ENCODE measurements around the gene GLMN. TPM values are rescaled to one million over a fixed set of nuclear protein-coding genes. Genes with fewer than 3 reads are reported as not detected.
"Not testable (repeated sequence)": the region's sequence is repeated elsewhere in the genome, so short reads cannot be mapped to it uniquely, and the experiment has no call there.

Gene GLMN
- total RNA-seq, 1 donor from 2014 or later = 14.7 TPM

DNA sequence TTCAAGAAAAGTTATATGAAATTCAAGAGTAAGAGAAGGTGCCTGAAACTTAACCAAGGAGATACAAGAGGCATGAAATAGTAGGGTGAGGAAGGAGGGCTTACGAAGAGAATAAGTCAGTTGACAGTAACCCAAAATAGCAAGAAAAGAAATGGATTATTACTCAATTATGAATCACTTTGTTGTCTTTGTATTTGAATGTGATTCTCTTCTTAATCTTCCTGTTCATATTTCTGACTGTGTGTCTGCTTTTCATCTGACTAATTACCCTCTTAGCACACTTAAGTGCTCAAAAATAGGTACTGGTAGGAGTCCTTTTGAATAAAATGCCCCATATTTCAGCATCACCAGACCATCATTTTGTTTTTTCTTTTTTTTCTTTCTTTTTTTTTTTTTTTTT lies 39.4 kb downstream of the GLMN start:
- peaks cover 12% of the 10 kb centered on the region for H3K9me3 Mint-ChIP-seq
- no peak overlapping the region for H3K27ac Mint-ChIP-seq
- ChIA-PET POLR2A (no interaction called here), CTCF (no interaction called here)
- DNase-seq (no peak), ATAC-seq (ENCODE audit: low read depth) (no peak)
- H3K36me3 Mint-ChIP-seq (ENCODE audit: low read depth) = peaks cover 93% of the 10 kb centered on the region
- TF ChIP-seq, protein P1, sequence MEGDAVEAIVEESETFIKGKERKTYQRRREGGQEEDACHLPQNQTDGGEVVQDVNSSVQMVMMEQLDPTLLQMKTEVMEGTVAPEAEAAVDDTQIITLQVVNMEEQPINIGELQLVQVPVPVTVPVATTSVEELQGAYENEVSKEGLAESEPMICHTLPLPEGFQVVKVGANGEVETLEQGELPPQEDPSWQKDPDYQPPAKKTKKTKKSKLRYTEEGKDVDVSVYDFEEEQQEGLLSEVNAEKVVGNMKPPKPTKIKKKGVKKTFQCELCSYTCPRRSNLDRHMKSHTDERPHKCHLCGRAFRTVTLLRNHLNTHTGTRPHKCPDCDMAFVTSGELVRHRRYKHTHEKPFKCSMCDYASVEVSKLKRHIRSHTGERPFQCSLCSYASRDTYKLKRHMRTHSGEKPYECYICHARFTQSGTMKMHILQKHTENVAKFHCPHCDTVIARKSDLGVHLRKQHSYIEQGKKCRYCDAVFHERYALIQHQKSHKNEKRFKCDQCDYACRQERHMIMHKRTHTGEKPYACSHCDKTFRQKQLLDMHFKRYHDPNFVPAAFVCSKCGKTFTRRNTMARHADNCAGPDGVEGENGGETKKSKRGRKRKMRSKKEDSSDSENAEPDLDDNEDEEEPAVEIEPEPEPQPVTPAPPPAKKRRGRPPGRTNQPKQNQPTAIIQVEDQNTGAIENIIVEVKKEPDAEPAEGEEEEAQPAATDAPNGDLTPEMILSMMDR (IDR thresholded peaks at IDR 0.05) = no peak
- no peaks in the 10 kb centered on the region for H3K4me1 Mint-ChIP-seq
- intact Hi-C loops (cut with micrococcal nuclease) = no loop called here
- H3K4me3 Mint-ChIP-seq = no peak overlapping the region
- H3K27me3 Mint-ChIP-seq = no peaks in the 10 kb centered on the region

DNA sequence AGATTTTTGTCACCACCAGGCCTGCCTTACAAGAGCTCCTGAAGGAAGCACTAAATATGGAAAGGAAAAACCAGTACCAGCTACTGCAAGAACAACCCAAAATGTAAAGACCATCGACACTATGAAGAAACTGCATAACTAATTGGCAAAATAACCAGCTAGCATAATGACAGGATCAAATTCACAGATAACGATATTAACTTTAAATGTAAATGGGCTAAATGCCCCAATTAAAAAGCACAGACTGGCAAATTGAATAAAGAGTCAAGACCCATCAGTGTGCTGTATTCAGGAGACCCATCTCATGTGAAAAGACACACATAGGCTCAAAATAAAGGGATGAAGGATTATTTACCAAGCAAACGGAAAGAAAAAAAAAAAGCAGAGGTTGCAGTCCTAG lies 44.1 kb downstream of the GLMN start:
- ATAC-seq (ENCODE audit: low read depth); H3K27me3 Mint-ChIP-seq; POLR2A ChIA-PET; H3K27ac Mint-ChIP-seq; CTCF ChIA-PET; H3K4me1 Mint-ChIP-seq; DNase-seq; intact Hi-C loops (cut with micrococcal nuclease); H3K4me3 Mint-ChIP-seq: not testable (repeated sequence)
- H3K36me3 Mint-ChIP-seq (ENCODE audit: low read depth) = peaks cover 75% of the 10 kb centered on the region
- peaks cover 17% of the 10 kb centered on the region for H3K9me3 Mint-ChIP-seq

DNA sequence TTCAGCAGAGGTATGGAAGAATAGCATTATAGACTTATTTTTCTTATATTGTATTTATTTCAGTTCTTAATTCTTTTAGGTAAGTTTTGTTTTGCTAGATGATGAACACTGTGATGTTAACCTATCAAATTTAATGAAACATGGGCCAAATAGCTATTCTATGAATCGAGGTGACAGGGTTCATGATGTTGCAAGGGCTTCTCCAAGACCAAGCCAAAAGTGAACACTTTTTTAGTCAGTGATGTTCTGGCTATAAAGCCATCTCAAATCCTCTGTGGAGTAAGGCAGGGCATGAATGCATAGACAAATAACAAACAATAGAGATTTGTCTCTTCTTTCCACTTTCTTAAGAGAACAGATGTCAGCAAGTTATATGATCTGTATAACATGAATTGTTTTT lies 54.4 kb downstream of the GLMN start:
- no peak overlapping the region for H3K4me3 Mint-ChIP-seq
- ChIA-PET CTCF (no interaction called here), POLR2A (no interaction called here)
- intact Hi-C loops (cut with micrococcal nuclease) = no loop called here
- no peaks in the 10 kb centered on the region for H3K9me3 Mint-ChIP-seq
- no peaks in the 10 kb centered on the region for H3K4me1 Mint-ChIP-seq
- DNase-seq = no peak
- no peak overlapping the region for H3K27ac Mint-ChIP-seq
- H3K36me3 Mint-ChIP-seq (ENCODE audit: low read depth) = peaks cover 11% of the 10 kb centered on the region
- no peak for ATAC-seq (ENCODE audit: low read depth)
- TF ChIP-seq, protein P1 (IDR thresholded peaks at IDR 0.05) = no peak
- peaks cover 3% of the 10 kb centered on the region for H3K27me3 Mint-ChIP-seq

DNA sequence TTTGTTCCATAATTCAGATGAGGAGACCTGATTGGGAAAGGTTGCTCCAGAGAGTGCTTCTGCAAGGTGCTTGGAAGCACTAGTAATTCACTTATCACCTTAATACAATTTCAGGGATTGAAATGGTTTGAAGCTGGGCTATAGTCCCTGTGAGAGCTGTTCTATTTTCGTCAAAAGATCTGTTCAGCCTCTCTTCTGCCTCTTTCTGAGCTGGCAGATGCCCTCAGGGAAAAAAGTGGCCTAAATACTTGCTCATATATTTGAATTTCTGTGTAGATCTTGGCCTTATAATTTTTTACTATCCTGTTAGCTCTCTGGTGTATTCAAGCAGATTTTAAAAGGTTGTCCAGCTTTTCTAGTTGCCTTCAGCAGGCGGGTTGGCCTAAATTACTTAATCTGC lies 58.8 kb downstream of the GLMN start:
- TF ChIP-seq, protein P1 (IDR thresholded peaks at IDR 0.05) = no peak
- H3K4me3 Mint-ChIP-seq = no peak overlapping the region
- ATAC-seq (ENCODE audit: low read depth) = no peak
- H3K27me3 Mint-ChIP-seq = peaks cover 7% of the 10 kb centered on the region
- ChIA-PET POLR2A (no interaction called here), CTCF (no interaction called here)
- intact Hi-C loops (cut with micrococcal nuclease) = no loop called here
- no peaks in the 10 kb centered on the region for H3K4me1 Mint-ChIP-seq
- DNase-seq = no peak
- H3K36me3 Mint-ChIP-seq (ENCODE audit: low read depth) = no peaks in the 10 kb centered on the region
- H3K9me3 Mint-ChIP-seq = no peaks in the 10 kb centered on the region
- no peak overlapping the region for H3K27ac Mint-ChIP-seq

DNA sequence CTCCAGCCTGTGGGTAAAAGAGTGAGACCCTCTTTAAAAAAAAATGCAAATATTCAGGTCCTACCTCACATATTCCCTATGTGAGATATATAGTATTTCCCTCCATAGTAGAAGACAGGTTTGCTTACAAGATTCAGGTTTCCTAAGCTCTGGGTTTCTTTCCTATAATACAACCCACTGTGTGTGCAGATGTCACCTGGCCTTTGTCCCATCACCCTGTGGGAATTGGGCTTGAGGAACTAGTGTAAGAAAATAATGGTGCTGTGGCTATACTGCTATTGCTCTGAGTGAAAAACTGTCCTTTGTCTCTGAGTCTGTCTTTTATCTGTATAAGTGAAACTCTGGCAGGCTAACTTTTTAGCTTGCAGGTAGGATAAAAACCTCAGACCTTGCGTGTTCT lies 68.1 kb downstream of the GLMN start:
- no peak overlapping the region for H3K4me3 Mint-ChIP-seq
- no peaks in the 10 kb centered on the region for H3K36me3 Mint-ChIP-seq (ENCODE audit: low read depth)
- TF ChIP-seq, protein P1 (IDR thresholded peaks at IDR 0.05) = no peak
- H3K27me3 Mint-ChIP-seq = no peaks in the 10 kb centered on the region
- ChIA-PET CTCF (no interaction called here), POLR2A (no interaction called here)
- intact Hi-C loops (cut with micrococcal nuclease) = no loop called here
- ATAC-seq (ENCODE audit: low read depth) (no peak), DNase-seq (no peak)
- H3K9me3 Mint-ChIP-seq = no peaks in the 10 kb centered on the region
- no peak overlapping the region for H3K27ac Mint-ChIP-seq
- no peaks in the 10 kb centered on the region for H3K4me1 Mint-ChIP-seq

DNA sequence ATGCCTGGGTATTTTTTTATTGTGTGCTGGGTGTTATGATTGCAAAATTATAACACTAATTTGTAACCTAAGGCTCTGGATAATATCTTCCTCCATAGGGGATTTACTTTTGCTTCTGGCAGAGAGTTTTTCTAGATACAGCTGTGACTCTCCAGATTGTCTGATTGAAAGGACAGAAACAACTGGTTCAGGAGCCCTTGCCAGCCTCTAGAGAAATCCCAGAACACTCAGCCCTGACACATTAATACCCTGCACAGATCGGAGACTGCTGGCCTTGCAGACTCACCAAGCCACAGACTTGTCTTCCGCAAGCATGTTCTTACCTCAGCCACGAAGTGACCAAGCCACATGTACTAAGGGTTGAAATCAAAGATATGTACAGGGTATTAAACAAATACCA lies 70.4 kb downstream of the GLMN start:
- POLR2A ChIA-PET = no interaction called here
- ATAC-seq (ENCODE audit: low read depth) (no peak), DNase-seq (no peak)
- H3K4me3 Mint-ChIP-seq = no peak overlapping the region
- H3K36me3 Mint-ChIP-seq (ENCODE audit: low read depth) = no peaks in the 10 kb centered on the region
- H3K9me3 Mint-ChIP-seq = no peaks in the 10 kb centered on the region
- no peaks in the 10 kb centered on the region for H3K27me3 Mint-ChIP-seq
- CTCF ChIA-PET = no interaction called here
- H3K27ac Mint-ChIP-seq = no peak overlapping the region
- H3K4me1 Mint-ChIP-seq = no peaks in the 10 kb centered on the region
- TF ChIP-seq, protein P1 (IDR thresholded peaks at IDR 0.05) = no peak
- intact Hi-C loops (cut with micrococcal nuclease) = no loop called here
